Right lobe of liver (tissue), 6 donors: Measurements from ENCODE around the gene SLC43A3. TPM values are rescaled to one million over a fixed set of nuclear protein-coding genes. Genes with fewer than 3 reads are reported as not detected.

ENCODE experiments used
- ATAC-seq, 4 donors: fragments of 200-7000 bp; cut with Tn5 transposase; one replicate each; pipeline ENCODE4 v1.9.1; 2020; ENCODE audit warnings: mild to moderate bottlenecking in 4 of 4, moderate library complexity in 4 of 4
- DNase-seq, 3 donors: peaks; one replicate each; pipeline ENCODE4 v3.0.0-alpha.2; 2020
- H3K27ac ChIP-seq, 3 donors: fragments of 200-600 bp; one replicate each; pipeline ENCODE4 v1.8.0; 2022
- H3K27me3 ChIP-seq, 2 donors: fragments of 200-600 bp; one replicate each; pipeline ENCODE4 v1.8.0; 2022
- H3K36me3 ChIP-seq, 4 donors: fragments of 200-600 bp; sonication (generic) in 1 of 4; one replicate each; pipeline versions ENCODE4 v1.5.1 to v1.8.0; 2017 to 2022; ENCODE audit warnings: control low read depth in 1 of 4
- H3K4me1 ChIP-seq, 4 donors: fragments of 200-600 bp; sonication (generic) in 1 of 4; one replicate each; pipeline versions ENCODE4 v1.5.1 to v1.8.0; 2017 to 2022; ENCODE audit warnings: control low read depth in 1 of 4
- H3K4me3 ChIP-seq, 3 donors: fragments of 200-600 bp; one replicate each; pipeline ENCODE4 v1.8.0; 2022
- H3K9me3 ChIP-seq, 4 donors: fragments of 200-600 bp; sonication (generic) in 1 of 4; one replicate each; pipeline versions ENCODE4 v1.5.1 to v1.8.0; 2017 to 2022; ENCODE audit warnings: control low read depth in 1 of 4
- POLR2A ChIP-seq: fragments of 450-650 bp; IDR thresholded peaks from one replicate; pipeline ENCODE4 v1.6.1; 2017; ENCODE audit warnings: antibody characterized with exemption, mild to moderate bottlenecking
- WGBS: methylation state at CpG from one replicate; pipeline ENCODE4 v1.1.6; 2018; ENCODE audit warnings: low coverage, low lambda C conversion rate; ENCODE audit not compliant: insufficient coverage; ENCODE audit errors: missing lambda C conversion rate; 5-methylcytosine and 5-hydroxymethylcytosine counted together
- intact Hi-C, 2 donors: fragments of 100-400 bp; cut with DNase I; formaldehyde crosslinking; loops; one replicate each; pipeline versions ENCODE4 v1.11.2 to v1.14.1; 2022
- total RNA-seq, 6 experiments: library from RNA; depleted of rRNA in 2 of 6; stranded (reverse); fragments of >200 nt in 2 of 6; fragmentation: NEBNext Ultra II Directional in 3 of 6; extraction: Animal tissue kit (Norgen Biotek cat#: 25700) in 3 of 6; gene quantifications; one replicate each; pipeline versions ENCODE4 v1.1.0 to v1.2.4, GENCODE V29; 2016 to 2023
- TF ChIP-seq, protein P1 (sequence below), 4 donors: fragments of 200-600 bp in 3 of 4; fragments of 450-650 bp in 1 of 4; IDR thresholded peaks; one replicate each; pipeline versions ENCODE4 v1.5.1 to v1.8.0; 2016 to 2022; ENCODE audit warnings: antibody characterized with exemption in 4 of 4, mild to moderate bottlenecking in 2 of 4
- donor health status: DM: no; HTN: yes; CAD: no.
- donor health status: DM: no; HTN: no; CAD: no.
- donor health status: DM: no; HTN: no; CAD: no.
- donor health status: DM: no; HTN: yes; CAD: no.
- donor health status: DM: no; HTN: yes; CAD: no.

The SLC43A3 gene
- total RNA-seq, 6 experiments from 2014 or later: 109 to 259 (median 185) TPM

DNA sequence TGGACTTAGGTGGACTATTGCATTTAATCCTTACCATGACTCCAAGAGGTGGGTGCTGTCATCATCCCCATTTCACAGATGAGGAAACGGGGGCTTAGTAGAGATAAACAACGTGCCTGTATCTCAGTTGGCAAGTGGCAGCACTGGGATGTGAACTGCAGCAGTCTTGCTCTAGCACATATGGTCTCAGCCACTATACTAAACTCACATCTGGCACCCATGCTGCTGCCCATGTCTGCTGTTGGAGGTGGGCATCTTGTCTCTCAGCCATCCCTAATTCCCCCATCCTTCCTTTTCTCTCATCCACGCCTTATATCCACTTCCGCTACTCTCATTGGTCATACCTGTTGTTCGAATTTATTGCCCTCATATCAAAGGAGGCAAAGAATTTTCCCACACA is 49.8 kb downstream of the SLC43A3 start:
- no peaks in the 10 kb centered on the region for H3K9me3 ChIP-seq
- intact Hi-C loops: no loop called here
- no peak overlapping the region for H3K27ac ChIP-seq
- H3K4me3 ChIP-seq: no peak overlapping the region
- DNase-seq (no peak), ATAC-seq (no peak)
- H3K4me1 ChIP-seq: no peaks in the 10 kb centered on the region
- TF ChIP-seq POLR2A: no peak
- TF ChIP-seq, protein P1, sequence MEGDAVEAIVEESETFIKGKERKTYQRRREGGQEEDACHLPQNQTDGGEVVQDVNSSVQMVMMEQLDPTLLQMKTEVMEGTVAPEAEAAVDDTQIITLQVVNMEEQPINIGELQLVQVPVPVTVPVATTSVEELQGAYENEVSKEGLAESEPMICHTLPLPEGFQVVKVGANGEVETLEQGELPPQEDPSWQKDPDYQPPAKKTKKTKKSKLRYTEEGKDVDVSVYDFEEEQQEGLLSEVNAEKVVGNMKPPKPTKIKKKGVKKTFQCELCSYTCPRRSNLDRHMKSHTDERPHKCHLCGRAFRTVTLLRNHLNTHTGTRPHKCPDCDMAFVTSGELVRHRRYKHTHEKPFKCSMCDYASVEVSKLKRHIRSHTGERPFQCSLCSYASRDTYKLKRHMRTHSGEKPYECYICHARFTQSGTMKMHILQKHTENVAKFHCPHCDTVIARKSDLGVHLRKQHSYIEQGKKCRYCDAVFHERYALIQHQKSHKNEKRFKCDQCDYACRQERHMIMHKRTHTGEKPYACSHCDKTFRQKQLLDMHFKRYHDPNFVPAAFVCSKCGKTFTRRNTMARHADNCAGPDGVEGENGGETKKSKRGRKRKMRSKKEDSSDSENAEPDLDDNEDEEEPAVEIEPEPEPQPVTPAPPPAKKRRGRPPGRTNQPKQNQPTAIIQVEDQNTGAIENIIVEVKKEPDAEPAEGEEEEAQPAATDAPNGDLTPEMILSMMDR (IDR thresholded peaks at IDR 0.05): no peak
- WGBS: 62% methylated on average over 3 of the region's 5 CpGs
- no peaks in the 10 kb centered on the region for H3K36me3 ChIP-seq
- no peaks in the 10 kb centered on the region for H3K27me3 ChIP-seq

DNA sequence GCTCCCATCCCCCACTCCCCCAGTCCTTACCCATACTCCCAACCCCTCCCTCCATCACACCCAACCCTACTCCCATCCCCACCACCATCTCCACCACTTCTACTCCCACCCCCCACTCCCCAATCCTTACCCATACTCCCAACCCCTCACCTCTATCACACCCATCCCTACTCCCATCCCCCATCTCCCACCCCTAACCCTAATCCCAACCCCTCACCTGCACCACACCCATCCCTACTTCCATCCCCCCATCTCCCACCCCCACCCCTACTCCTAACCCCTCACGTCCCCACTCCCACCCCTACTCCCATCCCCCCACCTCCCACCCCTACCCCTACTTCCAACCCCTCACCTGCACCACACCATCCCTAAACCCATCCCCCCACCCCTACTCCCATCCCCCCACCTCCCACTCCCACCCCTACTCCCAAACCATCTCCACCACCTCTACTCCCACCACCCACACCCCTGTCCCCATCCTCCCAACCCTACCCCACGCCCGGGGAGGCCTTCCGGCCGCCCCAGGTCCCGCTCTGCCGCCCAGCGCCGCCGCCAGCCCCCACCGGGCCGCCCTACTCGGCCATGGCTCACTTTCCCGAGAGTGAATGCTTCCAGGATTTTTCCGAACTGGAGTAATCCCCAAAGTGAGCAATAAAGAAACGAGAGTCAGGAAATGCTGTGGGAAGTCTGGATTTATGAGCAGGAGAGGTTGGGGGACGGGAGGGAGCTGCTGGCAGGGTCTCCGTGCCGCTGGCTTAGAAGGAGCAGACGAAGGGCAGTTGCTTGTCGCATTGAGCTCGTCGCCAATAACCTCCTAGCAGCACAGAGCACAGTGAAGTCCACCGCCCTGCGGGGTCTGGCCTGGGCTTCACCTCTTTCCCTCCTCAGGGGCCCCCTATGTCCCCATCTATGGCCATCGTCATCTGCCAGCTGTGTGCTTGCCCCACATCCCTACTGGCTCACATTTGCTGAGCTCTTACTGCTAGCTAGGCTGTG is 50.5 kb downstream of the SLC43A3 start:
- Histone ChIP-seq H3K27me3 (no peaks in the 10 kb centered on the region), H3K36me3 (no peaks in the 10 kb centered on the region), H3K9me3 (no peaks in the 10 kb centered on the region), H3K27ac (no peak overlapping the region), H3K4me1 (no peaks in the 10 kb centered on the region), H3K4me3 (no peak overlapping the region)
- intact Hi-C loops: no loop called here
- DNase-seq (no peak), ATAC-seq (no peak)
- no peak for TF ChIP-seq POLR2A
- TF ChIP-seq, protein P1 (IDR thresholded peaks at IDR 0.05): no peak
- 64% methylated on average over 16 of the region's 26 CpGs for WGBS

DNA sequence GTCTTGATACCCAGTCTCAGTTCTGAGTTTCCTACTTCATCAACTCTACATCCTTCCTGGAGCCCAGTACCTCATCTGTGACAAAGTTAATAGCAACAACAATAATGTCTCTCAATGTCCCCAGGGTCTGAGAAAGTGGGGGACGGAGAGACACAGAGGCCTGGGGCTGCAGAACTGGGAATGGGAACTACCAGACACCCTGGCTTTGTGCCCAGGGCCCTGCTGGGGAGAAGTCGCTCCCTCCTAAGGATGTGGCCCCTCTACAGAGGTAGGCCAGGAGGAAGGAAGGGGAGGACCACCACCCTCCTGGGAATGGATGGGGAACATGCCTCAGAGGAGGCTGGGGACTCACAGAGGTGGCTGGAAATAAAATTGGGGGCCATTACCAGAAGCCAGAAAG is 51.4 kb downstream of the SLC43A3 start:
- ATAC-seq: no peak
- H3K27ac ChIP-seq: no peak overlapping the region
- H3K4me3 ChIP-seq: no peak overlapping the region
- H3K4me1 ChIP-seq: no peaks in the 10 kb centered on the region
- no peaks in the 10 kb centered on the region for H3K9me3 ChIP-seq
- 50% methylated on average over 1 of the region's 2 CpGs for WGBS
- no peak for DNase-seq
- H3K36me3 ChIP-seq: no peaks in the 10 kb centered on the region
- no peak for TF ChIP-seq POLR2A
- TF ChIP-seq, protein P1 (IDR thresholded peaks at IDR 0.05): no peak
- intact Hi-C loops: no loop called here
- no peaks in the 10 kb centered on the region for H3K27me3 ChIP-seq

DNA sequence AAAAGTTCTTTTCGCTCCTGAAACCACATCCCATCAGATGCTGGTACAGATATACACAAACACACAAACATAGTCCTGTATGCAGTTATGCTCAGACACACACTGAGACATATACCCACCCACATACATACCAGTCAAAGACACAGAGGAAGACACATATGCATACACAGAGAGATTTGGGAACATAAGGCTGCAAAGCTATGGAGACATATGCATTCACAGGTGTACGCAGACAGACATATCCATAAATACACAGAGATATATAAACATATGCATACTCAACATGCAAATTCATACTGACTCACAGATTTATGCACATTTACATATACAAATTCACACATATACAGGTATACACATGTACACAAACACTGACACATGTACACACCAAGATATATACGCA is 52.0 kb downstream of the SLC43A3 start:
- TF ChIP-seq, protein P1 (IDR thresholded peaks at IDR 0.05): no peak
- TF ChIP-seq POLR2A: no peak
- no peak overlapping the region for H3K4me3 ChIP-seq
- no peak overlapping the region for H3K27ac ChIP-seq
- 100% methylated on average over 2 of the region's 3 CpGs for WGBS
- no peaks in the 10 kb centered on the region for H3K27me3 ChIP-seq
- no peaks in the 10 kb centered on the region for H3K4me1 ChIP-seq
- intact Hi-C loops: no loop called here
- no peaks in the 10 kb centered on the region for H3K9me3 ChIP-seq
- ATAC-seq: no peak
- H3K36me3 ChIP-seq: no peaks in the 10 kb centered on the region
- no peak for DNase-seq
